KBM-7 (cell line): ENCODE measurements around the gene AFF2.
"Not testable (repeated sequence)": the region's sequence is repeated elsewhere in the genome, so short reads cannot be mapped to it uniquely, and the experiment has no call there.

Experiments
- DNase-seq: peaks from one replicate; pipeline ENCODE4 v3.0.0-alpha.2; 2015
- in situ Hi-C: fragments of 300-500 bp; cut with MboI; formaldehyde crosslinking; loops from 2 replicates; pipeline ENCODE4 v1.14.3; 2020; ENCODE audit warnings: low sequenced_read_pairs, low pct_unique_long_range_greater_than_20kb, mixed read lengths

The AFF2 gene

DNA sequence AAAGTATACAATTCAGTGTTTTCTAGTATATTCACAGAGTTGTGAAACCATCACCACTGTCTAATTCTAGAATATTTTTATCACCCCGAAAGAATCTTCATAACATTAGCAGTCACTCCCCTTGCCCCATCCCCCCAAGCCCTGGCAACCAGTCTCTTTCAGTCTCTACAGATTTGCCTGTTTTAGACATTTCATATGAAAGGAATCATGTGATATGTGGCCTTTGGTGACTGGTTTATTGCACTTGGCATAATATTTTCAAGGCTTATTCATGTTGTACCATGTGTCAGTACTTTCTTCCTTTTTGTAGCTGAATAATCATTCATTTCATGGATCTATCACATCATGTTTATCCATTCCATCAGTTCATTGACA, 371.7 kb downstream of the AFF2 start:
- in situ Hi-C loops: no loop called here
- DNase-seq: no peak

DNA sequence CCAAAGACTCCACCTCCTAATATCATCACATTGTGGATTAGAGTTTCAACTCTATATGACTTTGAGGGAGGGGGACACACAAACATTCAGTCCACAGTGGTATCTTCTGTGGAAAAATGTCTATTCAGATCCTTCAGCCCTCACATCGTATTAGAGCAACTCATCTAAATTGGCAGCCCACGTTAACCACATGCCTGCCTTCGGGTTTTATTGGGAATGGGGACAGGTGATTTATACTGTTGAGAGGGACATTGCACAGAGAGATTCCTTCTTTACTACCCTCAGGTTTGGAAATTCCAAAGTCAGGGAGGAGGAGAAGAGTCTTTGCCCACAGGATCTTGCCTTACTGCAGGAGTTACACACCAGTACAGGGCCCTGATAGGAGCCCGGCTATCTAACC, 372.5 kb downstream of the AFF2 start:
- in situ Hi-C loops: no loop called here
- no peak for DNase-seq

DNA sequence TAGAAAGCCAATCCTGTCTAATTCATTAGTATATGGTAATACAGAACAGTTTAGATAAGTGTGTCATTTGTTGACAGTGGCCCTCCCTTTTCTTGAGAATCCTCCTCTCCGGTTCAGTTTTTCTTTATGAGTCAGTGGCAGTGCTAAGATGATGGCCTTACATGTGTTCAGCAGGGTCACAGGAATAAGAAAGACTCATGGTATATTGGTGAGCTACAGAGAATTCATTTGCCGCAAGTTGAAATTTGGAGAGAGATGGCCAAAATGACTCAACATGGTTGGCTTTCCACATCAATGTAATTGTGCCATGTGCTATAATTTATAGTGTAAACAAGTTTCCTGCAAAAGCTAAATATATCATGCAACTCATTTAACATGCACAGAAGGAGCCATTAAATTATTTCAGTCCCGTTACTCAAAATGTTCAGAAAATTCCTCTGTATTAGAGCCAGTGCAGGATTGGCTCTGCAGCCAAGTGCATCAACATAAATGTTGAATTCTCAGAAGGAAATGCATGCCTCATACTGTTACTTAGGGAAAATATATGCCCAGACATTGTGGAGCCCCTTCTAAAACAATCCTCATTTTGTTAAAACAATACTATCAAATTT, 374.3 kb downstream of the AFF2 start:
- in situ Hi-C loops: no loop called here
- no peak for DNase-seq

DNA sequence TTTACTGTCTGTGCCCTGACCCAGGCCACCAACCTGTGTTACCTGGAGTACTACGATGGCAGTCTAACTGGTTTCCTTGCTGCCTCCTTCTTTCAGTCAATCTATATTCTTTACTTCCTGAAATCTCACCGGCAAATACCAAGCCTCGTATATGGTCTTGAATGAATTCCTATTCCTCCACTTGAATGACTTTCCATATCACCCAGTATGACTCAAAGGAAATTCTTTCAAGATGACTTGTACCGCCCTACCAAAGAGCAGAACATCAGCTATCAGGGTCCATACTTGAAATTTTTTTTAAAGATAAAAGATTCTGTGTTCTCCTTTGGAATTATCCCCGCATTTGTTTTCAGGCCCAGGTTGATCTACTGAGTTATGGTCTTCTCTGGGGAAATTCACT, 378.0 kb downstream of the AFF2 start:
- no peak for DNase-seq
- in situ Hi-C loops: no loop called here

DNA sequence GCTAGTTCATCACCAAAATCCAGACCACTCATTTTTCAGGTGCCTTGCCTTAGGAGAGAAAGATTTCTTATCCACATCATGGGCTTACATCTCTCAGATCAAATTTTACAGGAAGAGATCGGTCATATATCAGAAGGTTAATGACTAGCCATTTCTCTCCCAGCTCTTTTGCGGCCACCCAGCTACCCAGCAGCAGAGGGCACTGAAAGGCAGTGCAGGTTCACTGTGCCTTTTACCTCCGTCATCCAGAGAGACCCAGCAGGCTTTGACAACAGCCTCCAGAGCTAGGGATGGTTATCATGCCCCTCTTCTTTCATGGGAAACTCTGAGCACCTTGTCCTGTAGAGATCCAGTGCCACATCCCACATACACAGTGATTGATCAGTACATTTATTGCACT, 384.8 kb downstream of the AFF2 start:
- in situ Hi-C loops: no loop called here
- no peak for DNase-seq

DNA sequence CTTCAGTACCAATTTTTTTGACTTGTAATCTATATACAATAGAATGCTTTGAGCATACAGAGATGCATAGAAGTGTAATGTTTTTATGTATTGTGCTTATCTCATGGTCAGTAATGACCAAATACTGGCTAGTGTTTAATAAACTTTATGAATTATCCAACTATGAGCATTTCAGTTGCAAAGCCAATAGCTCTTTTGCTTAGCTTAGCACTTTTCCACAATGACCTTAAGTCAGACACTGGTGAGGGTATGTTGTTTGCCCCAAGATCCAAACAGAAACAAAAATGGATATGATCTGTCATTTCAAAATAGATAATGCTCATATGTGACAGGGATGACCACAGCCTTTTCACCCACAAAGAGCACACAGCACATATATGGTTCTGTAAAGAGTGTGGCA, 393.0 kb downstream of the AFF2 start:
- DNase-seq: no peak
- in situ Hi-C loops: no loop called here

DNA sequence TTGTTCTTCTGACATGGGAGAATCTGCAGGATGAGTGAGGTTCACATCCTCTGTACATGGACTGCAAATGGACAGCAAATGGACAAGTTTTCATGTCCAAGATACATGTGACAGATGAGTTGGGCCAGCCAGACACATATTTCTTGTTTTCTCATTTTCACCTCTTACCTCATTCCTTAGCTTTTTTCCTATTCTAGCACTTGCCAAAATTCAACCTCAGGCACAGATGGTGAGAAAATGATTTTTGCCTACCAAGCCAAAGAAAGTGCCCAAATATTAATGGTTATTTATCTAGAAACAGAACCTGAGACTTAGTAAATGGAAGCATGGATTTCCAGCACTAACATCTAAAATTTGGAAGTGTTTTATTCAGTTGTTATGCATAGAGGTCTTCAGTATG, 402.2 kb downstream of the AFF2 start:
- in situ Hi-C loops: no loop called here
- no peak for DNase-seq

DNA sequence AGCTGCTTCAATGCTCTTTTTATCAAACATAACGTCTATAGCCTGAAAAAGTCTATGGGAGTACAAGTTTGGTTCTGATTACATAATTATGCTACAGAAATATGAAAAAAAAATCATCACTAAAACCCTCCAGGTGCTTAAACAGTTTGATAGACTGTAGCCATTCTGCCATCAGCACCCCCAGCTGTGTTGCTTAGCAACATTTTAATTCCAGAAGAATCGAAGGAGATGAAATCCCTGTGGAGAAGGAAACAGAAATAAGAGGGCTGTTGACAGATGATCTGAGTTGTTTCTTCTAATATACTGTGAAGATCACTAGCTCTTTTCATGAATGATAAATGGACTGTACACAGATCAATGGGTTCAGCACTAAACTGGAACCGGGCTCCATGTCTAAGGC, 402.8 kb downstream of the AFF2 start:
- in situ Hi-C loops: no loop called here
- no peak for DNase-seq

DNA sequence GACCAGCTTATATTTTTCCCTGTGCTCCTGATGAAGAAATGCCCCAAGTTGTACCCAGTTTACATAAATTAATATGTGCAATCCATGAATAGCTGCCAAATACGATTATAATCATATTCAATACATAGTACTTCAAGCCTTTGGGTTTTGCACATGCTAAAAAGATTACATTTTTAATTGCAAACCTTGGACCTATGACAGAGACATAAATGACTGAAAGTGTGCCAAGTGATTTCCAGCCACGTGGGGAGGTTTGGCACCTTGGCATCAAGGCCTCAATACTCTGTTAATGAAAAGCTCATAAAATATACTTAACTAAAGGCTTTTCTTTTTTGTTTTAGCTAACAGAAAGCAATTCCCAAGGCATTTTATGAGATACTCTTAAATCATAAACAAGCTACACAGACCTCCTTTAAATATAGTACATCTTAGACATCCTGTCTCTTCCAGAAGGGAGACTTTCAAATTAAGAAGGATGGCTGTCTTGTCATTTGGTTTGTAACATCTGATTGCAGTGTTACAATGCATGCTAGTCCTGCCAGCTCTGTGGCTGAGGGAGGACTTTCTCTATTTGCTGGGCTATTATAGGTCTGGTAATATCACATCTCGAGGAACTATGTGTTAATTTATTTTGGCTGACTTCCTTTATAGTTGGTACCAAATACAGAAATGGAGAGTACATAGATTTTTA, 404.1 kb downstream of the AFF2 start:
- in situ Hi-C loops: no loop called here
- no peak for DNase-seq

DNA sequence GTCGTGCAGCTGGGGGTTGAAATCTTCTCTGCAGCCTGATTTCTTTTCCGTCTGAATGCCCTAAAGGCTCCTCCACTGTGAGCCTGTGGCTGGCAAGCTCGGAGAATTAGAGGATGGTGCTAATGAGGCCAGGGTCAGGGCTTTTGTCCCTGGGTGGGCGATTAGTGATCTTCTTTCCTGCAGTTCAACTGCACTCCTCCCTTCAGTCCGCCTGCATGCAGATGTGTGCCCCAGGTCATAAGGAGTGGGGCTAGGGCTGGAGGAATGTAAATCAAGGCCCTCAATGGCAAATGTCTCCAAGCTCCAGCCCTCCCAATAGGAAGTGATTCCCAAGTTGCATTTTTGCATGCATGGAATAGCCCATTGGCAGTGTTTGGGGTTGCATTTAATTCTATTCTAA, 405.0 kb downstream of the AFF2 start:
- no peak for DNase-seq
- in situ Hi-C loops: no loop called here

DNA sequence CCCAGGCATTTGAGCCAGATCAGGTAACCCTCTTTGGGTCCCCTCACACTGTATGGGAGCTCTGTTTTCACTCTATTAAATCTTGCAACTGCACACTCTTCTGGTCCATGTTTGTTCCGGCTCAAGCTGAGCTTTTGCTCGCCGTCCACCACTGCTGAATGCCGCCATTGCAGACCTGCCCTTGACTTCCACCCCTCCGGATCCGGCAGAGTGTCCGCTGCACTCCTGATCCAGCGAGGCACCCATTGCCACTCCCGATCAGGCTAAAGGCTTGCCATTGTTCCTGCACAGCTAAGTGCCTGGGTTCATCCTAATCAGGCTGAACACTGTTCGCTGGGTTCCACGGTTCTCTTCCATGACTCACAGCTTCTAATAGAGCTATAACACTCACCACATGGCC, 406.2 kb downstream of the AFF2 start:
- DNase-seq, in situ Hi-C loops: not testable (repeated sequence)

DNA sequence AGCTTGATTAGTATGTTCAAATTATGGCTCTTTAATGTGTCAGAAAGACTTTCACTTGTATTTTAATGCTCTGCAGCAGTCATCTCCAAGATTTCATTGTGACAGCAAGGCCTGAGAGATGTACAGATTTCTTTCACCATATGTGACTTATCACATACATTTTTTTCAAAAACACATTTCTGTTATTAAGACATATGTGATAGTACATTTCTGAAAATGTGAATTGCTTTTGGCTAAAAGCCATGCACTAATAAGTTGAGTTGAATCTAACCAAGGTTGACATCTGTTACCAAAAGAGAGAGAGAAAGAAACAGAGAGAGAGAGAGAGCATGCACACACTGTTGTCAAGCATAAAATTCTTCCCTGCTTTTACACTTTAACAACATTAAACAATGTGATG, 409.3 kb downstream of the AFF2 start:
- in situ Hi-C loops: no loop called here

DNA sequence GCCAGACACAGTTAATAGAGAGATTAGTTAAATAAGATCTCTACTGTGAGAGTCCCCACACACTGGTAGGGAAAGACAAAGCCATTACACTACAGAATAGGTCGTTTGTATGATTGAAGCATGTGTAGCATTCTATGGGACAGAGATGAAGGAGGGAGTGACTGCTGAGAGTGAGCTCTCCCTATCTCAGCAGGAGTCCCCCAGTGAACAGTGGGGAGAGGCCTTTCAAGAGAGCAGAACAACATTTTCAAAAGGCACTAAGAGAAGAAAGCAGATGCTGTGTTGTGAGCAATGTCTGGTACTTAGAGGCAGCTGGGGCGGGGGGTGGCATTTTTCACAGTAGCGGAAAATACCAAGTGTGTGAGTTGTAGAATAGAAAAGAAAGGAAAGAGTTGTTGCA, 413.6 kb downstream of the AFF2 start:
- no peak for DNase-seq
- in situ Hi-C loops: no loop called here

More for the DNA sequence above, 409.3 kb downstream of the AFF2 start:
- no peak for DNase-seq

DNA sequence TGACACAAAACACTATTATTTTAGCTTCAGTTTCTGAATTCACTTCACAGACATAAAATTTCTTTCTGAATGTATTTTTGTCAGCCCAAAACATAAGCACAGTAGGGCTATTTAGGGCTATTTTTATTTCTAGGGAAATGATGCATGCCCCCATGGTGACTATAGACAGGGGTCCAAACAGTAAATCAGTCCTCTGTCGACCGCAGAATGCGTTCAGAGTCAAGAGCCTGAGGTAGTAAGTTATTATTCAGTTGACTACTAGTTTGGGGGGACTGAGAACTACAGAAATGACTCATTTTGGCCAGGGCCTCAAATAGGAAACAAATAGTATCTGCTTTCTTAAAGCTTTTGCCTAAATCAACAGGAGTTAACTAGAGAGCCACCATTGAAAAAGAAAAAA, 414.4 kb downstream of the AFF2 start:
- DNase-seq: no peak
- in situ Hi-C loops: no loop called here

DNA sequence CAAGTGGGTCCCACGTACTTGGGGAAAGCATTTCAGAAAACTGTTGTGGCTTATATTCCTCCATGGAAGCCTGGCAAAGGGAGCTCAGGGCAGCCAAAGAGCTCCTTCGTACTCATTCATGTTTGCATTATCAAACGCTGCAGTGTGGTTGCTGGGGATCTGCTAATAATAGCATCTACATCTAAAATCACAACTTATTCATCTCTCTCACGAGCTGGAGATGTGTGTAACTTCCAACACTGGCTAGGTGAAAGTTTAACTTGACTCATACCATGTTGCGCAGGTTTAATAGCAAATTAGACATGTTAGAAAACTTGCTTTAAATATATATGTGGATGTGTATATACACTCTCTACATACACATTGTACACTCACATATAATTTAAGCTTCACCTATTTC, 415.1 kb downstream of the AFF2 start:
- in situ Hi-C loops: no loop called here
- no peak for DNase-seq

DNA sequence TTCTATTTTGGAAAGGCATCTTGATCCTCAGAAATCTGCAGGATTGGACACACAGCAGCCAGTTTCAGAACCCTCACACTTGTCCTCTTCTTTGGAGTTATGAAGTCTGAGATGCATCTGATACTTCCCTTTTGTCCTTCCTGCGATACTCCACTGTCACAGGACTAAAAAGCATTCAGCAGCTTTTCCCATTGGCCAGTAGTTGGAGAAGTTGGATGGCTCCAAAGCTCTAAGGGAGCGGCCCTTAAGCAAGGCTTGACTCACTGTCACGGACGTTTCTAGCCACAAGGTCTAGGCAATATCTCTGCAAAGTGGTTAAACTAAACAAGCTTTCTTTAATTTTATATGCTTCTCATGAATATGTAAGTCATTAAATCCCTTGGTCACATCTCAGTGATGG, 417.0 kb downstream of the AFF2 start:
- in situ Hi-C loops: no loop called here
- DNase-seq: no peak

DNA sequence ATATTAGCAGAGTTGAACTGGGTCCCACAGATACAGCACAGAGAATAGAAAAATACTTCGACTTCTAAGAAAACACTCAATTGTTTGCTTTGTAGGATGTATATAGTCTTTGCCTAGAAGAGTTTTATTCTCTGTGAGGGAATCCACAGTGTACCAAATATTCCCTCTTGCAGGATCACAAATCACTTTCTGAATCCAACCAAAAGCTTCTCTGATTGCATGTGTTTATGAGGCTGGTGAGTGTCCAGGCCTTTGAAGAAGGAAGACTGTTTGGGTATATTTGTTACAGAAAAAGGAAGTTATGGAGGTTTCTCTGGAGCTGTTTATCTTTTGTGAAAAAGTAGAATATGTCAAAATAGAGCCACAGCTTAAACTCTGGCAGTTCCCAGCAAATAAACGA, 423.2 kb downstream of the AFF2 start:
- DNase-seq: no peak
- in situ Hi-C loops: no loop called here

DNA sequence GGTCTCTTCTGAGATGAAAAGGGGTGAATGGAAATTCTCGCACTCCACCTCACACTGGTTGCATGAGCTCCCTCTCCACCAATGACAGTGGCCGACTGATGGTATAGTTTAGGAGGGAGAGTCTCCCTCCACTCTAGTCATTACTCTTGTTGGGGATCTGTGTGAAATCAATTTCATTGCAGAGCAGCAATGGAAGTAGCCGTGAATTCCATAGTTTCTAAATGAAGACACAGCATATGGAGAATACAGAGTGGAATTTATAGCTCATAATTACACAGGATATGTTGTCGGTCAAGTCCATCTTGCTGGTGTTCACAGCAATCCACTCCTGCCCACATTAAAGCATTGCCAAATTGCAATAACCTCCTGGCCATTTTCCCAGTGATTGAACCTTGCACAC, 426.0 kb downstream of the AFF2 start:
- DNase-seq: no peak

DNA sequence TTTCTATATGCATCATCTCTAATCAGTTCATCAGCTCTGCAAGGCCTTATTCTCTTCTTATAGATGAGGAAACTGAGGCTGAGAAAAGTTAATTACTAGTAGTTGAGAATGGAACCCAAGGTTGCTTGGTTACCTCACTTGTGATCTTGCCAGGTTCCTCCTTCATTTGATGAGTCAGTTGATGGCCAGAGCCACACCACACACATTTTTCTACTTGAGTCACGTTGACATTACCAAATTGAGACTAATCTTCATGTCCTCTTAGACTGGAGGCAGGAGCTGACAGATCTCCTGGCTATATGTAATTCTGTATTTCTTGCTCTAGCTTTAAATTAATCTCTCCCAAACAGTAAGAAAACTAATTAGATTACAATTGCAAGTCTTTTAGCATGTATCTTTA, 428.4 kb downstream of the AFF2 start:
- in situ Hi-C loops: no loop called here

More for the DNA sequence above, 426.0 kb downstream of the AFF2 start:
- in situ Hi-C loops: no loop called here

DNA sequence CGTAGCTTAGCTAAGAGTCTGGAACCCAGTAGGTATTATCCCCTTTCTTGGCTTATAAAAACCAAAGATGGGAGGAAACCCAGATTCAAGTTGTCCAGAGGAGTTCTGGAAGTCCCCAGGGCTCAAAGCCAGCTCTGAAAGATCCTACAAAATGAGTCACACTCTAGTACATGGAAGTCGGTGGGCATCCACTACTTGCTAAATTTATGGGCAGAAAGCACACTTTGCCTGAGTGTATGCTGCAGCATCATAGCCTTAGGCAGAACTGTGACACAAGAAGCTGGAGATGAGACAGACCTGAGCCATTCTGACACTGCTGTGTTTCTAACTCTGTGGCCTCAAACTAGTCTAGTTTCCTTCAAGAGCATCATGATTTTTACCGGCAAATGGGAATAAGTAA, 429.3 kb downstream of the AFF2 start:
- no peak for DNase-seq
- in situ Hi-C loops: no loop called here

More for the DNA sequence above, 428.4 kb downstream of the AFF2 start:
- DNase-seq: no peak

DNA sequence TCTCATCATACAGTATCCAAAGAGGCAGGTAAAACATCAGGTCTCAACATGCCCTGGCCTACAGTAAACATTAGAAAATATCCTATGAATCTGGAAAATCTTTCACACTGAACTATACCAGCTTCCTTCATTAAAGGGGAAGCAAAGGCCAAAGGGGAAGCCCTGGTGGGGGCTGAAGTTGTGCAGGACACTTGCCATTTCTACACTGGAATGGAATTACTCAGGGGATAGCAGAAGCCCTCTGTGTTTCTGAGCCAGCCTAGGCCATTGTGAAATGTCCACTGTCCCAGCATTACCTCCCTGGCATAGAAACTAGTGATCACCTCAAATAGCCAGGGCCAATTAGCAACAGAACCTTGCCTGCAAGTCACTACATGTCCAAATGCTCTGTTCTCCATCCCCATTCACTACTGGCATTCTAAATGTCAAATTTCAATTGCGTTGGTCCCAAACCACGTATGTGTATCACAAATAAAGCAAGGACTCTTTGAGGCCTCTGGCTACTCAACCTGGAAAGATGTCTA, 429.9 kb downstream of the AFF2 start:
- in situ Hi-C loops: no loop called here

More for the DNA sequence above, 429.9 kb downstream of the AFF2 start:
- no peak for DNase-seq
